NB4 (cell line): ENCODE results near the gene POLR3E.

Experiments used
- DNase-seq: peaks from one replicate; pipeline ENCODE4 v3.0.0; 2010; ENCODE audit warnings: low read depth
- H3K4me3 ChIP-seq: one replicate; pipeline ENCODE4 v1.5.1; 2011; ENCODE audit warnings: mild to moderate bottlenecking, low read depth, low read length, moderate library complexity
- CTCF ChIP-seq: IDR thresholded peaks from one replicate; pipeline ENCODE4 v1.5.1; 2012; ENCODE audit warnings: low read depth, low read length
- MYC ChIP-seq: IDR thresholded peaks from 2 replicates; pipeline ENCODE4 v1.6.1; 2011; ENCODE audit warnings: low read depth, low read length
- POLR2A ChIP-seq: IDR thresholded peaks from 2 replicates; pipeline ENCODE4 v1.6.1; 2011; ENCODE audit warnings: mild to moderate bottlenecking; ENCODE audit not compliant: insufficient read length; ENCODE audit errors: extremely low read depth
- TF ChIP-seq, protein P1 (sequence below): IDR thresholded peaks from 2 replicates; pipeline ENCODE4 v1.6.1; 2011; ENCODE audit warnings: low read depth, low read length

Gene POLR3E

GRCh38 chr16:22369221-22369811 lies 72.1 kb downstream of the POLR3E start:
- peak; percentile 68 for DNase-seq
- TF ChIP-seq, protein P1, sequence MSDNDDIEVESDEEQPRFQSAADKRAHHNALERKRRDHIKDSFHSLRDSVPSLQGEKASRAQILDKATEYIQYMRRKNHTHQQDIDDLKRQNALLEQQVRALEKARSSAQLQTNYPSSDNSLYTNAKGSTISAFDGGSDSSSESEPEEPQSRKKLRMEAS = no peak
- no peak for TF ChIP-seq MYC
- no peak for TF ChIP-seq POLR2A
- TF ChIP-seq CTCF = no peak
- H3K4me3 ChIP-seq = no peak overlapping the region

GRCh38 chr16:22370038-22370820 lies 73.0 kb downstream of the POLR3E start:
- TF ChIP-seq, protein P1 = no peak
- no peak for TF ChIP-seq POLR2A
- TF ChIP-seq MYC = no peak
- TF ChIP-seq CTCF = no peak
- DNase-seq = no peak
- peak overlapping the region; percentile 6 for H3K4me3 ChIP-seq

- no peak for DNase-seq
- TF ChIP-seq, protein P1 = no peak
- TF ChIP-seq POLR2A (no peak), MYC (no peak), CTCF (no peak)
- H3K4me3 ChIP-seq = peak overlapping the region; percentile 76
Measured at GRCh38 chr16:22372882-22373661, 75.9 kb downstream of the POLR3E start.

GRCh38 chr16:22373662-22374310 lies 76.6 kb downstream of the POLR3E start:
- DNase-seq = peak; percentile 52
- TF ChIP-seq POLR2A (no peak), CTCF (no peak)
- TF ChIP-seq, protein P1 = peak; percentile 48
- peak overlapping the region; percentile 76 for H3K4me3 ChIP-seq

DNA sequence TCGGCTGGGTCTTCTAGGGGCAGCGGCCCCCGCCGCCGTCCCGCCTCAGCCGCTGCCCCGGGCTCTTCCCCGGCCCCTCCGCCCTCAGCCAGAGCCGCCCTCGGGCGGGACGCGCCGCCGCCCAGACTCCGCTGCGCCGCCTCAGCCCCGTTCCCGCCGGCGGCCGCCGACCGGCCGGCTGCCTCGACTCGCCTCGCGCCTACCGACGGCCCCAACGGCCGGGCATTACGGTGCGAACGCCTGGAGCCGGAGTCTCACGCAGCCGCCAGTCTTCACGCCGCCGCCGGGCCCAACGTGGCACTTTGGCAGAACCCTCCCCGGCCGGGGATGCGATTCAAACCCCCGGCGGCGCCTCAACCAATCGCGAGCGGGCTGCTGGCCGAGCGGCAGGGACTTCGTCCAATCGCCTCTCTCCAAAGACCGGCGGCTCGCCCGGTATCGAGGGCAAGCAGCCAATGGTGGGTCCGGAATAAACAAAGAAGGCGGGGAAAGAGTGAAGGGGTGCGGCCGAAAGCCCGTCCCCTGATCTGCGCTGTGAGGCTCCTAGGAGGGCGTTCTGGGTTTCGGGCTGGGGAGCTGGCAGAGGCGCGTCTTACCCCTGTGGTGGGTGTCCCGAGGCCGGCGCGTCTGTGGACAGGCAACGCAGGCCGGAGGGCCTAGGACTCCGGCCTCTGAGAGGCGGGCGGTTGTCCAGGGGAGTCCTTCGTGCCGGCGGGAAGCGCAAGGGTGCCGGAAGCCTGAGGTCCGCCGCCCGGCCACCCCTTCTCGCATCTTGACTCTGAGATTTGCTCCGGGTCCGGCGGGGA lies 77.3 kb downstream of the POLR3E start, which contains the start of gene CDR2:
Gene CDR2, minus strand, starts transcription at position 309 of the 806 bp plus-strand sequence. CDS start 310 bp downstream, outside the sequence.
- TF ChIP-seq MYC (no peak), CTCF (no peak), POLR2A (peak; percentile 66)
- TF ChIP-seq, protein P1 = peak; percentile 53; the same call in 1 of the 2 replicates
- peak within 1 kb of the TSS; percentile 76 for H3K4me3 ChIP-seq
- DNase-seq = peak; percentile 96
